ENCODE measurements around the gene EYA3.

Gene EYA3

DNA sequence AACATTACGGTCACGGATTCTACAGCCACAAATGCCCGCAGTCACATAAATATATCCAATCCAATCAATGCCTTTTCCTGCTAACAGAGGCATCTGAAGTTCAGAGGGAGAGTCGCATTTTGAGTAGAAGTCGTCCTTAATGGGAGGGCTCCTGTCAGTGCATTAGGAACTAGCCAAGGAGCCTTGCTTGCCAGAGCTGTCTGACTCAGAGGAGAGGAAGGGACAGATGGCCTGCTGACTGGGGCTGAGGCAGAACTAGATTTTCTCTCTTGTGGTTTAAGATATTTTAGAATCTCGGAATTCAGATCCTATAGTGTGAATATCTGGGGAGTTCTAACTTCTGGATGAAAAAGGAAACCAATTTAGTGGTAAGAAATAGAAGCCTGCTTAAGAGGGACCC is 118.0 kb downstream of the EYA3 start:
- no peak for DNase-seq (ENCODE audit: low read depth)

- DNase-seq (ENCODE audit: low read depth) = no peak
Measured at GRCh38 chr1:27968692-27969091, 119.7 kb downstream of the EYA3 start.

DNA sequence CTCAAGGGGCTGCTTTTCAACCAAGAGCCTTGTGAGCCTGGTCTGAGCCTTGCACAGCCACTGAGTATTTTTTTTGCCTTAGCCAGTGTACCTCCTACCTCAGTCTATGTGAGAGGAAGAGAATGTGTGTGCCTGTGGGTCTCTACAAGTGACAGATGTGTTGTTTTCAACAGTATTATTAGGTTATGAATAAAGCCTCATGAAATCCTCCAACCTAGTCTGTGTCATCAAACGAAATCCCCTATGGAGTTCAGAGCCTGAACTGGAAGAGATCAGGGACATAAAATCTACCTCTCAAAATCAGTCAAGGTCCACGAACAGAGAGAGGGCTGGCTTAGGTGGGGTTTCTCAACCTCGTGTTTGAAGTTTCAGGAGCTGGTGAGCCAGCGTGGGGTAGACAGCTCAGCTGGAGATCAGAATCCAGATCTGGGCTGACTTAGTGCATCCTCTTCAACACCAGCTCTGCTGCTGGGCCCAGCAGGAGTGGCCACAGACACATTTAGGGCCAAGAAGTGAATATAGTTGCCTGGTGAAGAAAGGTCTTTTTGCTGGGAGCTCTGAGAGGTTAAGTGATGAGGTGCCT is 120.4 kb downstream of the EYA3 start:
- DNase-seq (ENCODE audit: low read depth) = no peak

DNA sequence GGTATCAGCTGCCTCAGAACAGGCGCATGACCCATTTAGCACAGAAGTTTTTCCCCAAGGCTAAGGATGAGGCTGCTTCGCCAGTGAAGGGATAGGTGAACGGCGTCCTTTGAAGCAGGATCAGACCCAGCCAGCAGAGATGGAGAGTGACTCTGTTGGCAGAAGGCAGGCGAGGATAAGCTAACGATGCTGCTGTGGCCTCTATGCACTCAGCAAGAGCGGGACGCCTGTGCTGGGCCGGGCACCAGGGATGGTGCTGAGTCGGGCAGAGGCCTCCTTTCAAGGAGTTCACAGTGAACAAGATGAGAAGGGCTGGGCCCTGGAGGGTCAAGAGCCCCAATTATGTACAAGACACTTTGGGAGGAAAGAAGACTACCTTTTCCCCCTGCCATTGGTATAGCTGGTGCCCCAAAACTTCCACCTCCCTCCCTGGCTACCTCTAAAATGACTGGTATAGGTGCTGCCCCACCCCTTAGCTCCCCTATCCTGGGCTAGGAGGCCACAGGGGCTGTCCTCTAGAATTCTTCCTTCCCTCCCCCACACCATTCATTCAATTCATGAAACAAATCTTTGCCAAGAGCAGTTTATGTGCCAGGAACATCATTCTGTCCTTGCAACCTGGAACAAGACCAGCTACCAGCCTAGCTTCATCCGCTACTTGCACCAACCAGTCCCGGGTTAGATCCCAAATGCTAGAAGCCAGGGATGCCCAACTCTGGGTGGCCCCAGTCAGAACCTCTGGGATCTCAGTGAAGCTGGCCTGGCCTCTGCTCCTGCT is 121.1 kb downstream of the EYA3 start:
- DNase-seq (ENCODE audit: low read depth) = no peak

DNA sequence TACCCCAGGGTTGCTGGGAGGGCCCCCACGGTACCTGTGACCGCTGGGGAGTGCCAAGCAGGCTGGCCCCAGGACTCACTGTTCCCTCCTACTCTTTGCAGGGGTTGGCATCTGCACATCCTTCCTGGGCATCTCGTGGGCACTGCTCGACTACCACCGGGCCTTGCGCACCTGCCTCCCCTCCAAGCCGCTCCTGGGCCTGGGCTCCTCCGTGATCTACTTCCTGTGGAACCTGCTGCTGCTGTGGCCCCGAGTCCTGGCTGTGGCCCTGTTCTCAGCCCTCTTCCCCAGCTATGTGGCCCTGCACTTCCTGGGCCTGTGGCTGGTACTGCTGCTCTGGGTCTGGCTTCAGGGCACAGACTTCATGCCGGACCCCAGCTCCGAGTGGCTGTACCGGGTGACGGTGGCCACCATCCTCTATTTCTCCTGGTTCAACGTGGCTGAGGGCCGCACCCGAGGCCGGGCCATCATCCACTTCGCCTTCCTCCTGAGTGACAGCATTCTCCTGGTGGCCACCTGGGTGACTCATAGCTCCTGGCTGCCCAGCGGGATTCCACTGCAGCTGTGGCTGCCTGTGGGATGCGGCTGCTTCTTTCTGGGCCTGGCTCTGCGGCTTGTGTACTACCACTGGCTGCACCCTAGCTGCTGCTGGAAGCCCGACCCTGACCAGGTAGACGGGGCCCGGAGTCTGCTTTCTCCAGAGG is 121.9 kb downstream of the EYA3 start:
- DNase-seq (ENCODE audit: low read depth) = no peak

DNA sequence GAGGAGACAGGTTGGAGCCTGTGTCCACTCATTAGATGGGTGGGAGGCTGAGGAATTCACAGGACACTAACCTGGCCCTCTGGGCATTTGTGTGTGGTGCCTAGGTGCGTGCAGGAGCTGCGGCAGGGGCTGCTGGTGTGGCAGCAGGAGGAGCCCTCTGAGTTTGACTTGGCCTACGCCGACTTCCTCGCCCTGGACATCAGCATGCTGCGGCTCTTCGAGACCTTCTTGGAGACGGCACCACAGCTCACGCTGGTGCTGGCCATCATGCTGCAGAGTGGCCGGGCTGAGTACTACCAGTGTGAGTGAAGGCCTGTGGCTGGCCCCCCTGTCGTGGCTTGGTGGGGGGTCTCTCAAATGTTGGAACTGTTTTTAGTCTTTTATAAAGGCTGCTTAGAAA is 125.0 kb downstream of the EYA3 start:
- no peak for DNase-seq (ENCODE audit: low read depth)

DNA sequence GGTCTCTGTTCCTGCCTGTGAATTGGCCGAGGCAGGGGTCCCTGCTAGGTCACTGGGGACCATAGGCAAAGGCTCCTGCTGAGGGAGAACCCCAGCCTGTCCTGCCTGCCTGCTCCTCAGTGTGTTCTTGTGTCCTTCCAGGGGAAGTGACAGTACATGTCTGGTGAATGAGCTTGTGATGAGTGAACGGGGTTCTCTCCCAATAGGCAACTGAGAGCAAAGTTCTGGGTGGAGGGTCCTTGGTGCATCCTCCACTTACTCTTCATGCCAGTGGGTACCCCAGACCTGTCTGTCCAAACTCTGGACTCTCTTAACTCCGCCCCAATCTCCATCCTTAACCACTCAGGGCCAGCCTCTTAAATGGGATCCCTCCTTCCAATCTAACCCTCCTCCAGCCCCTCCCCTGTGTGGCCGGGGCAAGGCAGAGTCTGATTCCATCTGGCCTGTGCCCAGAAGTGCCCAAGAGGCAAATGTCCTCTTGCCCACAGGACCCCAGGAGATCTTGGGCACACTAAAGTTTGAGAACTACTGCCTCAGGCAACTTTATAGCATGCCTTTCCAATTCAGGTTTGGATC is 126.7 kb downstream of the EYA3 start:
- no peak for DNase-seq (ENCODE audit: low read depth)

GRCh38 chr1:27960762-27961645 is 127.4 kb downstream of the EYA3 start:
- DNase-seq (ENCODE audit: low read depth) = no peak

- peak; percentile 63 for DNase-seq (ENCODE audit: low read depth)
Measured at GRCh38 chr1:27959792-27960603, 128.4 kb downstream of the EYA3 start, which contains the start of gene XKR8. Gene XKR8, plus strand, starts transcription at chr1:27959973. Its CDS starts 97 bp downstream, at chr1:27960070.

DNA sequence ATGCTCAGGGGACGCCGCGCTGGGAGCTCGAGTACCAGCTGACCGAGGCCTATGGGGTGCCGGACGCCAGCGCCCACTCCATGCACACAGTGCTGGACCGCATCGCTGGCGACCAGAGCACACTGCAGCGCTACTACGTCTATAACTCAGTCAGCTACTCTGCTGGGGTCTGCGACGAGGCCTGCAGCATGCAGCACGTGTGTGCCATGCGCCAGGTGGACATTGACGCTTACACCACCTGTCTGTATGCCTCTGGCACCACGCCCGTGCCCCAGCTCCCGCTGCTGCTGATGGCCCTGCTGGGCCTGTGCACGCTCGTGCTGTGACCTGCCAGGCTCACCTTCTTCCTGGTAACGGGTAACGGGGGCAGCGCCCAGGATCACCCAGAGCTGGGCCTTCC is 129.9 kb downstream of the EYA3 start:
- no peak for DNase-seq (ENCODE audit: low read depth)

DNA sequence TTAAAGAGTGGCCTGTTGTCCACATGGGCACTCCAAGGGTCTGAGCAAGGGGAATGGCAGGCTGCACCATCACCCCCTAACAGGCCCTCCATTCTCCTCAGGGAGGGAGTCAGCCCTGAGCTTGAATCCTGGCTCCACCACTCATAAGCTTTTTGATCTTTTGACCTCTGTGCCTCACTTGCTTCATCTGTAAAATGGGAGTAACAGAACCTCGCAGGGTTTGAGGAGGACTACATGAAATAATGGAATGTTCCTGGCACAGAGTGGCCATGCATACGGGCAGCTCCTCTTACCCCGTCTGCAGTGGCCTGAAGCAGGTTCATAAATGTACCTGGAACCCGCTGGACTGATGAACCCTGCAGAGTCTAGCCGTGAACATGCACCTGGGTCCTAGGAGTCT is 130.8 kb downstream of the EYA3 start:
- DNase-seq (ENCODE audit: low read depth) = no peak

DNA sequence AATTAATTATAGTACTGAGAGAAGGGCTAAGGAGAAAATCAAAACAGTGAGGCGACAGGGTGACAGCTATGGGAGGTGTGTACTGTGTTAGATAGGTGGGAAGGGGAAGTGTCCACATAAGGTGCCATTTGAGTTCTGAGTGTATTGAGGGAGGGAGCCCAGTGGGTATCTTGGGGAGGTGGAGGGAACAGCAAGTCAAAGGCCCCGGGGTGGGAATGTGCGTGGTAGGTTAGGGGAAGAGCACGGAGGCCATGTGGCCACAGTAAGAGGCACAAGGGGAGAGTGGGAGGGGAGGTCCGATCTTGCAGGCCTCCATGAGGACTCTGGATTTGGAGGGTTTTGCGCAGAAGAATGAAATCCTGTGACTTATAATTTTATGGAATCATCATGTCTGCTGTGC is 131.6 kb downstream of the EYA3 start:
- no peak for DNase-seq (ENCODE audit: low read depth)

DNA sequence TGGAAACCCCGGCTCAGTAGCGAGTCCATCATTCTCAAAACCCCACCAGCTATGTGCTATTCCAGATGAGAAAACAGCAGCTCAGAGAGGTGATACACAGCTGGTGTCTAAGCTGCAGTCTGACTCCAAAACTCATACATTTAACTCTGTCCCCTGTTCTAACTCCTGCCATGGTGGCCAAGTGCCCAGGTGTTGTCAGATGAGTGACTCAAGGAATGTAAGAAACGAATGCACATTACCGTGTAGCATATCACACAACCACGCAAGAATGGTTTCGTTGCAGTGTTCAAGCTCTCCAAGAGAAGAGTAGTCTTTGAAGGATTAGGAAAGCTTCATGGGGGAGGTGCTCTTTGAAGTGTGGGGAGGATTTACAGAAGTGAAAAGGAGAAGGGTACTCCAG is 133.3 kb downstream of the EYA3 start:
- DNase-seq (ENCODE audit: low read depth) = no peak

DNA sequence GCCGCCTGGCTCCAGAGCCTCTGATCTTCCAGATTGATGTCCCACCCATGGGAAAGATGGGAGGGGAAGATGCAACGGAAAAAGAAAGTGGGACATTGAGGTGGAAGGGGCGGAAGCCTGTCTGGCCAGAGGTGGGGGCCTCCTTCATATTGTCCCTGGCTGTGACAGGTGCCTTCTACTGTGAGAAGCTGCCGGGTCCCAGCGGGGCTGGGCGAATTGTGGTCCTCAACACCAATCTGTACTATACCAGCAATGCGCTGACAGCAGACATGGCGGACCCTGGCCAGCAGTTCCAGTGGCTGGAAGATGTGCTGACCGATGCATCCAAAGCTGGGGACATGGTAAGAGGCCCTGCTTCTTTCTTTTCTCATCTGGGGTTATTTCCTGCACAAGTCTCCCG is 134.2 kb downstream of the EYA3 start:
- no peak for DNase-seq (ENCODE audit: low read depth)

DNA sequence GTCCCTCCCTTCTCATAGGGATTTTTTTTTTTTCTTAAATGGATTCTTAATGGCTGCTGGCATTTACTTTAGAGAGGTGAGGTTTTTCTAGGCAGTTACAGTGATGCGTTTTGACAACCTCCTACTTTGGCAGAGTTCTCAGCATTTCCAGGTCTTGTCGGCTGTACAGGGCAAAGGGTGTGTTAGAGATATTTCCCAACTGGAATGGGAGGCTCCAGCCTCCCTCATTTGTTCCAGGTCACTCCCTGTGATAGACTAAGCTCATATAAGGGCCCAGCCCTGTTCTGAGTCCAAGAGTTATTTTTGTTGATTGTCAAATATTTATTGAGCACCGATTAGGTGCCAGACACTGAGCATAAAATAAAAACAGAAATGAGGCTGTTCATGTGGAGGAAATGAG is 136.3 kb downstream of the EYA3 start:
- DNase-seq (ENCODE audit: low read depth) = no peak

DNA sequence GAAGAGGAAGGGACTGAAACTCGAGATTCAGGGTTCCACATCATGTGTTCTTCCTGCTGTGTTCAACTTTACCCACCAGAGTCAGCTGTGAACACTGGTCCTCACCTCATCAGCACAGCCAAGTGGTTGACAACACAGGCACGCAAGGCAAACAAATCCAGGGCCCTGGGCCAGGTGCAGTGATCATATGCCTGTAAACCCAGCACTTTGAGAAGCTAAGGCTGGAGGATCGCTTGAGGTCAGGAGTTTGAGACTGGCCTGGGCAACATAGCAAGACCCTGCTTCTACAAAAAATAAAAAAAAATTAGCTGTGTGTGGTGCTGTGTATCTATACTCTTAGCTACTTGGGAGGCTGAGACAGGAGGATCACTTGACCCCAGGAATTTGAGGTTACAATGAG is 137.0 kb downstream of the EYA3 start:
- DNase-seq (ENCODE audit: low read depth) = no peak

- DNase-seq (ENCODE audit: low read depth) = no peak
Measured at GRCh38 chr1:27949027-27949426, 139.4 kb downstream of the EYA3 start.

GRCh38 chr1:27945020-27945419 is 143.4 kb downstream of the EYA3 start:
- DNase-seq (ENCODE audit: low read depth) = no peak

- DNase-seq (ENCODE audit: low read depth) = no peak
Measured at GRCh38 chr1:27941671-27942540, 146.5 kb downstream of the EYA3 start.

Data from stimulated activated CD8-positive, alpha-beta memory T cell treated with anti-CD3 and anti-CD28 coated beads, Interleukin-15, amount 100 ng/mL, for 24 hours (primary cell).